ENCODE measurements around the gene HIVEP3. TPM values are rescaled to one million over a fixed set of nuclear protein-coding genes. Genes with fewer than 3 reads are reported as not detected.

The HIVEP3 gene
- total RNA-seq, 1 donor from 2014 or later, result 8.9 TPM

GRCh38 chr1:41528106-41528505, 390.6 kb downstream of the HIVEP3 start:
- H4K20me1 ChIP-seq (ENCODE audit: insufficient read depth, low read length), result peaks cover 30% of the 10 kb centered on the region
- no peaks in the 10 kb centered on the region for H3K79me2 ChIP-seq (ENCODE audit: insufficient read depth, low read length)
- Mint-ChIP-seq H3K36me3 (ENCODE audit: low read depth, unreplicated experiment) (peaks cover 5% of the 10 kb centered on the region), H3K4me1 (ENCODE audit: low read depth, unreplicated experiment) (no peaks in the 10 kb centered on the region), H3K27me3 (ENCODE audit: low read depth, unreplicated experiment) (peaks cover 22% of the 10 kb centered on the region), H3K4me3 (ENCODE audit: unreplicated experiment) (no peak overlapping the region), H3K9me3 (ENCODE audit: unreplicated experiment) (no peaks in the 10 kb centered on the region), H3K27ac (ENCODE audit: unreplicated experiment) (no peak overlapping the region)
- TF ChIP-seq EZH2 (IDR thresholded peaks at IDR 0.05; ENCODE audit: insufficient read depth, low read length), result no peak
- no peak for TF ChIP-seq CTCF (IDR thresholded peaks at IDR 0.05; ENCODE audit: insufficient read depth, low read depth, low read length)
- no peak overlapping the region for H2AFZ ChIP-seq (ENCODE audit: low read depth, low read length)
- no peak for FAIRE-seq
- no peak for DNase-seq (ENCODE audit: low read depth)
- no peaks in the 10 kb centered on the region for H3K27me3 ChIP-seq (ENCODE audit: insufficient read depth, low read length)
- no peaks in the 10 kb centered on the region for H3K9me3 ChIP-seq (ENCODE audit: insufficient read depth, low read depth, low read length)
- H3K9ac ChIP-seq (ENCODE audit: low read length), result no peak overlapping the region
- no peak overlapping the region for H3K4me2 ChIP-seq (ENCODE audit: low read length)
- no peak overlapping the region for H3K4me3 ChIP-seq (ENCODE audit: insufficient read depth, low read depth, low read length)
- H3K4me1 ChIP-seq (ENCODE audit: insufficient read depth, low read length), result no peaks in the 10 kb centered on the region
- H3K27ac ChIP-seq (ENCODE audit: low read depth, low read length), result no peak overlapping the region
- H3K36me3 ChIP-seq (ENCODE audit: insufficient read depth, low read length), result no peaks in the 10 kb centered on the region

GRCh38 chr1:41526956-41527561, 391.7 kb downstream of the HIVEP3 start:
- Histone ChIP-seq H3K36me3 (ENCODE audit: insufficient read depth, low read length) (no peaks in the 10 kb centered on the region), H3K4me3 (ENCODE audit: insufficient read depth, low read depth, low read length) (no peak overlapping the region), H2AFZ (ENCODE audit: low read depth, low read length) (no peak overlapping the region), H3K9me3 (ENCODE audit: insufficient read depth, low read depth, low read length) (no peaks in the 10 kb centered on the region), H3K27ac (ENCODE audit: low read depth, low read length) (no peak overlapping the region), H3K27me3 (ENCODE audit: insufficient read depth, low read length) (no peaks in the 10 kb centered on the region), H3K4me2 (ENCODE audit: low read length) (no peak overlapping the region), H3K4me1 (ENCODE audit: insufficient read depth, low read length) (no peaks in the 10 kb centered on the region), H3K79me2 (ENCODE audit: insufficient read depth, low read length) (no peaks in the 10 kb centered on the region), H4K20me1 (ENCODE audit: insufficient read depth, low read length) (peaks cover 30% of the 10 kb centered on the region), H3K9ac (ENCODE audit: low read length) (no peak overlapping the region)
- Mint-ChIP-seq H3K4me3 (ENCODE audit: unreplicated experiment) (no peak overlapping the region), H3K27ac (ENCODE audit: unreplicated experiment) (no peak overlapping the region), H3K27me3 (ENCODE audit: low read depth, unreplicated experiment) (peaks cover 15% of the 10 kb centered on the region), H3K4me1 (ENCODE audit: low read depth, unreplicated experiment) (peaks cover 3% of the 10 kb centered on the region), H3K36me3 (ENCODE audit: low read depth, unreplicated experiment) (peaks cover 10% of the 10 kb centered on the region), H3K9me3 (ENCODE audit: unreplicated experiment) (no peaks in the 10 kb centered on the region)
- no peak for FAIRE-seq
- TF ChIP-seq EZH2 (IDR thresholded peaks at IDR 0.05; ENCODE audit: insufficient read depth, low read length) (no peak), CTCF (IDR thresholded peaks at IDR 0.05; ENCODE audit: insufficient read depth, low read depth, low read length) (no peak)
- no peak for DNase-seq (ENCODE audit: low read depth)

- no peak overlapping the region for H2AFZ ChIP-seq (ENCODE audit: low read depth, low read length)
- no peak overlapping the region for H3K4me3 ChIP-seq (ENCODE audit: insufficient read depth, low read depth, low read length)
- H3K9me3 ChIP-seq (ENCODE audit: insufficient read depth, low read depth, low read length), result no peaks in the 10 kb centered on the region
- Mint-ChIP-seq H3K36me3 (ENCODE audit: low read depth, unreplicated experiment) (peaks cover 11% of the 10 kb centered on the region), H3K27me3 (ENCODE audit: low read depth, unreplicated experiment) (peaks cover 11% of the 10 kb centered on the region), H3K27ac (ENCODE audit: unreplicated experiment) (no peak overlapping the region), H3K4me3 (ENCODE audit: unreplicated experiment) (no peak overlapping the region), H3K9me3 (ENCODE audit: unreplicated experiment) (no peaks in the 10 kb centered on the region), H3K4me1 (ENCODE audit: low read depth, unreplicated experiment) (peaks cover 3% of the 10 kb centered on the region)
- no peak overlapping the region for H3K9ac ChIP-seq (ENCODE audit: low read length)
- no peak for FAIRE-seq
- no peak overlapping the region for H3K4me2 ChIP-seq (ENCODE audit: low read length)
- H3K4me1 ChIP-seq (ENCODE audit: insufficient read depth, low read length), result no peaks in the 10 kb centered on the region
- H3K36me3 ChIP-seq (ENCODE audit: insufficient read depth, low read length), result no peaks in the 10 kb centered on the region
- H3K79me2 ChIP-seq (ENCODE audit: insufficient read depth, low read length), result no peaks in the 10 kb centered on the region
- H3K27me3 ChIP-seq (ENCODE audit: insufficient read depth, low read length), result no peaks in the 10 kb centered on the region
- H4K20me1 ChIP-seq (ENCODE audit: insufficient read depth, low read length), result peaks cover 30% of the 10 kb centered on the region
- TF ChIP-seq EZH2 (IDR thresholded peaks at IDR 0.05; ENCODE audit: insufficient read depth, low read length) (no peak), CTCF (IDR thresholded peaks at IDR 0.05; ENCODE audit: insufficient read depth, low read depth, low read length) (no peak)
- no peak overlapping the region for H3K27ac ChIP-seq (ENCODE audit: low read depth, low read length)
- DNase-seq (ENCODE audit: low read depth), result no peak
Measured at GRCh38 chr1:41525891-41526587, 392.7 kb downstream of the HIVEP3 start.

All from astrocyte (in vitro differentiated cells and primary cell).